ENCODE results near the gene CDKN1C. TPM values are rescaled to one million over a fixed set of nuclear protein-coding genes. Genes with fewer than 3 reads are reported as not detected.

CDKN1C gene
- total and polyA plus RNA-seq, 2 donors (not counting 1 experiment from before 2014, with no cell fraction given) = 8.6 to 31.5 TPM

- Histone ChIP-seq H3K27me3 (ENCODE audit: control insufficient read depth, insufficient read depth, low read length) (peaks cover 3% of the 10 kb centered on the region), H3K4me2 (ENCODE audit: extremely low read depth, insufficient read depth, low read length) (peak overlapping the region; percentile 16), H3K4me1 (ENCODE audit: control insufficient read depth, extremely low read depth, insufficient read depth, low read length) (peaks cover 11% of the 10 kb centered on the region), H3K9me3 (ENCODE audit: control insufficient read depth, insufficient read depth, low read depth, low read length) (no peaks in the 10 kb centered on the region), H2AFZ (ENCODE audit: low read length) (no peak overlapping the region), H3K27ac (ENCODE audit: insufficient read depth, low read length) (no peak overlapping the region), H3K9ac (ENCODE audit: insufficient read depth, low read length) (no peak overlapping the region), H3K79me2 (ENCODE audit: control insufficient read depth, insufficient read depth, low read length) (no peaks in the 10 kb centered on the region), H3K4me3 (replicated peaks in 1 of 4; ENCODE audit: control extremely low read depth in 1 of 4, insufficient read depth in 1 of 4, low read depth in 3 of 4, low read length in 4 of 4) (no peak overlapping the region), H4K20me1 (ENCODE audit: control insufficient read depth, extremely low read depth, insufficient read depth, low read length) (no peaks in the 10 kb centered on the region), H3K36me3 (ENCODE audit: control insufficient read depth, insufficient read depth, low read length) (no peaks in the 10 kb centered on the region)
- DNase-seq (ENCODE audit: low read depth in 2 of 2) = peak; percentile 80 to 85
- TF ChIP-seq EZH2 (IDR thresholded peaks at IDR 0.05; ENCODE audit: low read length, missing control alignments) (no peak), CTCF (conservative IDR thresholded peaks at IDR 0.05 in 1 of 2, IDR thresholded peaks at IDR 0.05 in 1 of 2; ENCODE audit: low read depth in 1 of 2, low read length in 2 of 2) (peak; percentile 92 to 98)
Measured at GRCh38 chr11:2888266-2888968, 2.8 kb upstream of the CDKN1C start.

- H3K4me3 ChIP-seq (replicated peaks in 1 of 4; ENCODE audit: control extremely low read depth in 1 of 4, insufficient read depth in 1 of 4, low read depth in 3 of 4, low read length in 4 of 4) = no peak overlapping the region
- peaks cover 11% of the 10 kb centered on the region for H3K4me1 ChIP-seq (ENCODE audit: control insufficient read depth, extremely low read depth, insufficient read depth, low read length)
- H3K27me3 ChIP-seq (ENCODE audit: control insufficient read depth, insufficient read depth, low read length) = peaks cover 3% of the 10 kb centered on the region
- no peak overlapping the region for H2AFZ ChIP-seq (ENCODE audit: low read length)
- no peaks in the 10 kb centered on the region for H4K20me1 ChIP-seq (ENCODE audit: control insufficient read depth, extremely low read depth, insufficient read depth, low read length)
- H3K36me3 ChIP-seq (ENCODE audit: control insufficient read depth, insufficient read depth, low read length) = no peaks in the 10 kb centered on the region
- H3K79me2 ChIP-seq (ENCODE audit: control insufficient read depth, insufficient read depth, low read length) = no peaks in the 10 kb centered on the region
- no peak overlapping the region for H3K4me2 ChIP-seq (ENCODE audit: extremely low read depth, insufficient read depth, low read length)
- TF ChIP-seq CTCF (conservative IDR thresholded peaks at IDR 0.05 in 1 of 2, IDR thresholded peaks at IDR 0.05 in 1 of 2; ENCODE audit: low read depth in 1 of 2, low read length in 2 of 2) = no peak
- TF ChIP-seq EZH2 (IDR thresholded peaks at IDR 0.05; ENCODE audit: low read length, missing control alignments) = no peak
- H3K9ac ChIP-seq (ENCODE audit: insufficient read depth, low read length) = no peak overlapping the region
- DNase-seq (ENCODE audit: low read depth in 2 of 2) = no peak
- no peak overlapping the region for H3K27ac ChIP-seq (ENCODE audit: insufficient read depth, low read length)
- no peaks in the 10 kb centered on the region for H3K9me3 ChIP-seq (ENCODE audit: control insufficient read depth, insufficient read depth, low read depth, low read length)
Measured at GRCh38 chr11:2887515-2888195, 2.1 kb upstream of the CDKN1C start.

GRCh38 chr11:2886936-2887335, 1.4 kb upstream of the CDKN1C start:
- H3K9ac ChIP-seq (ENCODE audit: insufficient read depth, low read length) = no peak overlapping the region
- H3K4me2 ChIP-seq (ENCODE audit: extremely low read depth, insufficient read depth, low read length) = no peak overlapping the region
- H2AFZ ChIP-seq (ENCODE audit: low read length) = no peak overlapping the region
- H3K4me3 ChIP-seq (replicated peaks in 1 of 4; ENCODE audit: control extremely low read depth in 1 of 4, insufficient read depth in 1 of 4, low read depth in 3 of 4, low read length in 4 of 4) = no peak overlapping the region
- peaks cover 8% of the 10 kb centered on the region for H3K4me1 ChIP-seq (ENCODE audit: control insufficient read depth, extremely low read depth, insufficient read depth, low read length)
- TF ChIP-seq EZH2 (IDR thresholded peaks at IDR 0.05; ENCODE audit: low read length, missing control alignments) (no peak), CTCF (conservative IDR thresholded peaks at IDR 0.05 in 1 of 2, IDR thresholded peaks at IDR 0.05 in 1 of 2; ENCODE audit: low read depth in 1 of 2, low read length in 2 of 2) (no peak)
- DNase-seq (ENCODE audit: low read depth in 2 of 2) = no peak
- H3K27ac ChIP-seq (ENCODE audit: insufficient read depth, low read length) = no peak overlapping the region
- peaks cover 3% of the 10 kb centered on the region for H3K27me3 ChIP-seq (ENCODE audit: control insufficient read depth, insufficient read depth, low read length)
- H3K36me3 ChIP-seq (ENCODE audit: control insufficient read depth, insufficient read depth, low read length) = no peaks in the 10 kb centered on the region
- H4K20me1 ChIP-seq (ENCODE audit: control insufficient read depth, extremely low read depth, insufficient read depth, low read length) = no peaks in the 10 kb centered on the region
- H3K9me3 ChIP-seq (ENCODE audit: control insufficient read depth, insufficient read depth, low read depth, low read length) = no peaks in the 10 kb centered on the region
- no peaks in the 10 kb centered on the region for H3K79me2 ChIP-seq (ENCODE audit: control insufficient read depth, insufficient read depth, low read length)

Data from fibroblast of lung (primary cell).